Hepatocyte (in vitro differentiated cells): ENCODE results near the gene AMBP. TPM values are rescaled to one million over a fixed set of nuclear protein-coding genes. Genes with fewer than 3 reads are reported as not detected.

Experiments used
- DNase-seq: peaks from one replicate; pipeline ENCODE4 v3.0.0-alpha.2; 2016; ENCODE audit warnings: low spot score
- H2AFZ ChIP-seq: fragments of 200-600 bp; sonication (generic); 2 replicates; pipeline ENCODE4 v1.6.0; 2016; ENCODE audit warnings: antibody characterized with exemption, mild to moderate bottlenecking
- H3K27ac ChIP-seq: fragments of 200-600 bp; sonication (generic); 2 replicates; pipeline ENCODE4 v1.5.1; 2016; ENCODE audit warnings: mild to moderate bottlenecking
- H3K27me3 ChIP-seq: fragments of 200-600 bp; sonication (generic); 2 replicates; pipeline ENCODE4 v1.6.1; 2016
- H3K36me3 ChIP-seq: fragments of 200-600 bp; sonication (generic); replicated peaks from 2 replicates; pipeline ENCODE4 v1.5.1; 2016; ENCODE audit warnings: low read depth; ENCODE audit not compliant: insufficient read depth
- H3K4me1 ChIP-seq: fragments of 200-600 bp; sonication (generic); 2 replicates; pipeline ENCODE4 v1.5.1; 2016; ENCODE audit warnings: mild to moderate bottlenecking, moderate library complexity; ENCODE audit not compliant: insufficient read depth
- H3K4me2 ChIP-seq: fragments of 200-600 bp; sonication (generic); 2 replicates; pipeline ENCODE4 v1.6.0; 2016
- H3K4me3 ChIP-seq: fragments of 200-600 bp; sonication (generic); 2 replicates; pipeline ENCODE4 v1.5.1; 2016; ENCODE audit warnings: mild to moderate bottlenecking
- H3K79me2 ChIP-seq: fragments of 200-600 bp; sonication (generic); 2 replicates; pipeline ENCODE4 v1.6.0; 2017; ENCODE audit warnings: mild to moderate bottlenecking
- H3K9me2 ChIP-seq: fragments of 200-600 bp; sonication (generic); replicated peaks from 2 replicates; pipeline ENCODE4 v1.6.0; 2017; ENCODE audit warnings: mild to moderate bottlenecking; ENCODE audit not compliant: insufficient read depth
- H3K9me3 ChIP-seq: fragments of 200-600 bp; sonication (generic); 2 replicates; pipeline ENCODE4 v1.5.1; 2016; ENCODE audit warnings: low read depth, mild to moderate bottlenecking
- H4K20me1 ChIP-seq: fragments of 200-600 bp; sonication (generic); 2 replicates; pipeline ENCODE4 v1.6.0; 2016; ENCODE audit warnings: mild to moderate bottlenecking; ENCODE audit not compliant: insufficient read depth, poor library complexity, severe bottlenecking
- CTCF ChIP-seq: fragments of 200-600 bp; sonication (generic); IDR thresholded peaks from 2 replicates; pipeline ENCODE4 v1.5.1; 2016; ENCODE audit warnings: antibody characterized with exemption, mild to moderate bottlenecking; ENCODE audit not compliant: poor library complexity
- EZH2 ChIP-seq: fragments of 200-600 bp; sonication (generic); IDR thresholded peaks from 2 replicates; pipeline ENCODE4 v1.6.1; 2016; ENCODE audit warnings: antibody characterized with exemption, mild to moderate bottlenecking, borderline replicate concordance
- EZH2phosphoT487 ChIP-seq: fragments of 200-600 bp; sonication (generic); IDR thresholded peaks from one replicate; pipeline ENCODE4 v1.6.1; 2018; ENCODE audit warnings: antibody characterized with exemption, mild to moderate bottlenecking, low read depth, moderate library complexity; ENCODE audit not compliant: unreplicated experiment, severe bottlenecking
- WGBS: methylation state at CpG from one replicate; pipeline ENCODE4 v1.1.6; 2016; ENCODE audit warnings: low lambda C conversion rate; ENCODE audit errors: missing lambda C conversion rate; 5-methylcytosine and 5-hydroxymethylcytosine counted together
- polyA plus RNA-seq: library from polyadenylated mRNA; unstranded; fragments of >200 nt; fragmentation: Nextera tagmentation; extraction: Ambion mirVana; gene quantifications from 2 replicates; pipeline ENCODE4 v1.2.1, GENCODE V29; 2016
- total RNA-seq: library from RNA; depleted of rRNA; stranded (reverse); fragments of >200 nt; gene quantifications from 2 replicates; pipeline ENCODE4 v1.2.3, GENCODE V29; 2014

Gene AMBP
- total and polyA plus RNA-seq, 2 experiments from 2014 or later: 713 to 833 TPM

- H4K20me1 ChIP-seq: no peaks in the 10 kb centered on the region
- no peaks in the 10 kb centered on the region for H3K36me3 ChIP-seq
- H3K4me2 ChIP-seq: no peak overlapping the region
- H3K4me1 ChIP-seq: no peaks in the 10 kb centered on the region
- WGBS: 93% methylated on average over 5 of the region's 5 CpGs
- H3K4me3 ChIP-seq: no peak overlapping the region
- no peaks in the 10 kb centered on the region for H3K9me2 ChIP-seq
- no peaks in the 10 kb centered on the region for H3K27me3 ChIP-seq
- TF ChIP-seq CTCF (no peak), EZH2 (no peak), EZH2phosphoT487 (no peak)
- H3K79me2 ChIP-seq: no peaks in the 10 kb centered on the region
- DNase-seq: no peak
- no peak overlapping the region for H2AFZ ChIP-seq
- H3K27ac ChIP-seq: no peak overlapping the region
- no peaks in the 10 kb centered on the region for H3K9me3 ChIP-seq
Measured at GRCh38 chr9:114056527-114056926, 21.6 kb downstream of the AMBP start.

- H3K4me1 ChIP-seq: no peaks in the 10 kb centered on the region
- H3K79me2 ChIP-seq: no peaks in the 10 kb centered on the region
- H3K27me3 ChIP-seq: no peaks in the 10 kb centered on the region
- H3K36me3 ChIP-seq: no peaks in the 10 kb centered on the region
- TF ChIP-seq EZH2phosphoT487 (no peak), EZH2 (no peak), CTCF (no peak)
- no peak overlapping the region for H3K27ac ChIP-seq
- DNase-seq: no peak
- WGBS: 78% methylated on average over 7 of the region's 7 CpGs
- H2AFZ ChIP-seq: no peak overlapping the region
- no peaks in the 10 kb centered on the region for H3K9me3 ChIP-seq
- no peak overlapping the region for H3K4me2 ChIP-seq
- no peak overlapping the region for H3K4me3 ChIP-seq
- H3K9me2 ChIP-seq: no peaks in the 10 kb centered on the region
- no peaks in the 10 kb centered on the region for H4K20me1 ChIP-seq
Measured at GRCh38 chr9:114055894-114056293, 22.2 kb downstream of the AMBP start.

- Histone ChIP-seq H3K36me3 (no peaks in the 10 kb centered on the region), H3K9me3 (no peaks in the 10 kb centered on the region), H3K27ac (no peak overlapping the region)
Measured at GRCh38 chr9:114055061-114055460, 23.0 kb downstream of the AMBP start.

More at GRCh38 chr9:114055061-114055460, 23.0 kb downstream of the AMBP start:
- H3K4me3 ChIP-seq: no peak overlapping the region
- H3K4me1 ChIP-seq: no peaks in the 10 kb centered on the region
- no peak overlapping the region for H2AFZ ChIP-seq
- no peaks in the 10 kb centered on the region for H4K20me1 ChIP-seq
- TF ChIP-seq EZH2phosphoT487: no peak
- no peak for TF ChIP-seq EZH2
- no peak for TF ChIP-seq CTCF
- H3K79me2 ChIP-seq: no peaks in the 10 kb centered on the region
- 95% methylated on average over 18 of the region's 18 CpGs for WGBS
- H3K9me2 ChIP-seq: no peaks in the 10 kb centered on the region
- DNase-seq: no peak
- no peak overlapping the region for H3K4me2 ChIP-seq
- H3K27me3 ChIP-seq: no peaks in the 10 kb centered on the region
